GM19193 (cell line): ENCODE measurements around the gene ABLIM2.

Source experiments
- POLR2A ChIP-seq: IDR thresholded peaks from 4 replicates; pipeline ENCODE4 v1.6.1; 2011; ENCODE audit not compliant: insufficient read depth, insufficient read length; ENCODE audit errors: extremely low read depth

Gene ABLIM2

GRCh38 chr4:8052160-8052691 lies 106.4 kb downstream of the ABLIM2 start:
- TF ChIP-seq POLR2A, result no peak

GRCh38 chr4:8051644-8052043 lies 107.0 kb downstream of the ABLIM2 start:
- no peak for TF ChIP-seq POLR2A

- no peak for TF ChIP-seq POLR2A
These were observed 107.9 kb downstream of the ABLIM2 start for GRCh38 chr4:8050555-8051206.

- no peak for TF ChIP-seq POLR2A
These were observed 108.4 kb downstream of the ABLIM2 start for GRCh38 chr4:8050180-8050554.

- no peak for TF ChIP-seq POLR2A
These were observed 109.5 kb downstream of the ABLIM2 start for GRCh38 chr4:8048856-8049676.

- no peak for TF ChIP-seq POLR2A
These were observed 110.6 kb downstream of the ABLIM2 start for GRCh38 chr4:8047837-8048678.

GRCh38 chr4:8046925-8047541 lies 111.6 kb downstream of the ABLIM2 start:
- TF ChIP-seq POLR2A, result no peak

- TF ChIP-seq POLR2A, result no peak
These were observed 112.7 kb downstream of the ABLIM2 start for GRCh38 chr4:8045909-8046308.

- no peak for TF ChIP-seq POLR2A
These were observed 113.9 kb downstream of the ABLIM2 start for GRCh38 chr4:8044699-8045098.

GRCh38 chr4:8044244-8044643 lies 114.4 kb downstream of the ABLIM2 start:
- no peak for TF ChIP-seq POLR2A

- no peak for TF ChIP-seq POLR2A
These were observed 115.0 kb downstream of the ABLIM2 start for GRCh38 chr4:8043596-8043995.

- TF ChIP-seq POLR2A, result no peak
These were observed 116.7 kb downstream of the ABLIM2 start for GRCh38 chr4:8041868-8042267.

GRCh38 chr4:8041172-8041571 lies 117.4 kb downstream of the ABLIM2 start:
- TF ChIP-seq POLR2A, result no peak

GRCh38 chr4:8040607-8041006 lies 118.0 kb downstream of the ABLIM2 start:
- TF ChIP-seq POLR2A, result no peak

- TF ChIP-seq POLR2A, result no peak
These were observed 118.8 kb downstream of the ABLIM2 start for GRCh38 chr4:8039853-8040252.
